Measurements from ENCODE around the gene PLEKHA1. TPM values are rescaled to one million over a fixed set of nuclear protein-coding genes. Genes with fewer than 3 reads are reported as not detected.

Gene PLEKHA1
- total and polyA plus RNA-seq, 2 of the 13 experiments (the other 11 are each of a cell fraction or from before 2014, with no cell fraction given) = 32.2 to 53.3 TPM

GRCh38 chr10:122374859-122375678, 561 bp downstream of the PLEKHA1 start (continued):
- TF ChIP-seq GLMP (CRISPR knock-in tag; IDR thresholded peaks at IDR 0.05; ENCODE audit: borderline replicate concordance) (no peak), ZNF501 (CRISPR knock-in tag; IDR thresholded peaks at IDR 0.05) (peak; percentile 67; the same call in 1 of the 2 replicates), KMT2B (CRISPR knock-in tag; IDR thresholded peaks at IDR 0.05) (peak; percentile 5; the same call in 1 of the 2 replicates), KDM5A (IDR thresholded peaks at IDR 0.05; ENCODE audit: borderline replicate concordance, low read length) (0 out of 2 replicates have a peak, but pooled peaks have one; percentile 32), ZNF17 (CRISPR knock-in tag; IDR thresholded peaks at IDR 0.05) (no peak), TSC22D2 (CRISPR knock-in tag; IDR thresholded peaks at IDR 0.05; ENCODE audit: borderline replicate concordance) (peak; percentile 24; the same call in 1 of the 2 replicates), KLF6 (CRISPR knock-in tag; IDR thresholded peaks at IDR 0.05) (0 out of 2 replicates have a peak, but pooled peaks have one; percentile 41), ZNF407 (CRISPR knock-in tag; IDR thresholded peaks at IDR 0.05; ENCODE audit: not compliant biosample characterization) (peak; percentile 76), MEIS1 (CRISPR knock-in tag; IDR thresholded peaks at IDR 0.05; ENCODE audit: borderline replicate concordance) (0 out of 2 replicates have a peak, but pooled peaks have one; percentile 25), THAP11 (CRISPR knock-in tag; IDR thresholded peaks at IDR 0.05) (no peak), ZNF768 (CRISPR knock-in tag; IDR thresholded peaks at IDR 0.05) (0 out of 2 replicates have a peak, but pooled peaks have one; percentile 2), MXI1 (IDR thresholded peaks at IDR 0.05; ENCODE audit: borderline replicate concordance, low read depth, low read length) (peak; percentile 13; the same call in 2 of the 3 replicates), ZNF496 (CRISPR knock-in tag; IDR thresholded peaks at IDR 0.05; ENCODE audit: insufficient replicate concordance) (no peak), THRA (CRISPR knock-in tag; IDR thresholded peaks at IDR 0.05; ENCODE audit: borderline replicate concordance) (no peak; the same call in 1 of the 2 replicates), ZNF543 (CRISPR knock-in tag; IDR thresholded peaks at IDR 0.05) (0 out of 2 replicates have a peak, but pooled peaks have one; percentile 33), CENPX (CRISPR knock-in tag; IDR thresholded peaks at IDR 0.05) (no peak)
